Renal pelvis (tissue), 4 donors: ENCODE data around the gene ACSM3. TPM values are rescaled to one million over a fixed set of nuclear protein-coding genes. Genes with fewer than 3 reads are reported as not detected.
A peak's percentile ranks its signal among the peaks of the same experiment; 100 is the strongest.

ENCODE experiments used
- DNase-seq: peaks from one replicate; pipeline ENCODE4 v3.0.0-alpha.2; 2013
- polyA plus RNA-seq, 3 donors: library from polyadenylated mRNA; unstranded; fragments of 120-200 nt; gene quantifications; one replicate each; pipeline ENCODE4 v1.2.1, GENCODE V29; 2013; ENCODE audit not compliant: insufficient read length in 3 of 3

The ACSM3 gene
- polyA plus RNA-seq, 3 donors = 102 to 118 (median 105) TPM

GRCh38 chr16:20801278-20801677 is 37.5 kb downstream of the ACSM3 start:
- no peak for DNase-seq

DNA sequence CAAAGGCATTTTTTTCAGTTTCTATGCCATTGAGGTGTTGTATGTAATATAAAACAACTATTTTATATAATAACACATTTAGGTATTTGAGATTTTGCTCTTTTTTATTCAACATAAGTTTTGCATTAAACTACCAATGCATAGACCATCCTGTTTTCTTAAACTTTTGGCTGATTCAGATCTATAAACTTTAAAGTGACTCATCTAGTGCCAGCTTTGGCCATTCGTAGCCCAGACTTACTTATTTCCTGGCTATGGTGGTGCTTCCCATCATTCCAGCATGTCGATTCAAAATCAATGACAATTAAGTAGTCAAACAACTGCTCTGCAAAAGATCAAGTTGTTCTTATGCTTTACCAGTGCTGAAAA is 39.4 kb downstream of the ACSM3 start:
- DNase-seq = no peak

DNA sequence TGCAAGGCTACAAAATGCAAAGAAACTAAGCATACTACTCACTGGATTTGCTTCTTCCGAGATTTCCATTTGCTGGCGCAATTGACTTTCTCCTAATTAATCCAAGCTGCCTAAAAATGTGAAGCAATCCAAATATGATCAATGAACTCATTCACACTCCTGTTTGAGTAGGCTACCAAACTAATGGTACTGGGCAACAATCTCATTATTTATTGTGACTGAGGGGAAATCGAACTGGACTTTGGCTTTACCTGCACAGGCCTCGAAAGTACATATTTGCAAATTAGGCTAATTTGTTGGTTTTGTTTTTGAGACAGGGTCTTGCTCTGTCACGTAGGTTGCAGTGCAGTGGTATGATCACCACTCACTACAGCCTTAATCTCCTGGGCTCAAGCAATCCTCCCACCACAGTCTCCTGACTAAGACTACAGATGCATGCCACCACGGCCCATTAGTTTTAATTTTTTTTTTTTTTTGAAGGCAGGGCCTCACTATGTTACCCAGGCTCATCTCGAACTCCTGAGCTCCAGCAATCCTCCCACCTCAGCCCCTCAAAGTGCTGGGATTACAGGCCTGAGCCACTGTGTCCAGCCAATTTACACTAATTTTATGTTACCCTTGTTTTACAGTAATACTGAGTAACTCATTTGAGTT is 39.9 kb downstream of the ACSM3 start:
- DNase-seq = peak; percentile 8

DNA sequence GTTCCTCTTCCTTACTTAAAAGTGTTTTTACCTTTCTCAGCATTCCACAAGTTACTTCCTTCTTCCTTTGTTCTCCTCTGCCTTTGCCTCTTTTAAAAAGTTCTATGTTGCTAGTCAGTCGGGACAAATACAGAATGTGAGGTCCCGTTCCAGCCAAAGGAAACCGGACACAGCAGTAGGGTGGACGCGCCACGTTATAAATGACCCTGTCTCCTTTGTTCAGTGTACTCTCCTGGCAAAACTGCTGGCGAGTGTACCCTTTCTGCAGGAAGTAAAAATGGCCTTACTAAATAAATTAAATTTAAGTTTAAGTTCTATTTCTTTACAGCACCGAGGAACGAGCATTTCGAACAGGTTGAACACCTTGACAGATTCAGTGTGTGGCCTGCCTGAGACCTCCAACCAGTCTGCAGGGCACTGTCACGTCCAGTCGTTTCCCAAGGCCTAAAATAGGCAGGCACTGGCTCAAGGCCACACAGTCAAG is 41.9 kb downstream of the ACSM3 start:
- DNase-seq = peak; percentile 17

- peak; percentile 96 for DNase-seq
Measured at GRCh38 chr16:20806168-20807050, 42.6 kb downstream of the ACSM3 start, which contains the start of the genes ERI2 and REXO5. Gene ERI2, minus strand, starts transcription at chr16:20806472. Its CDS starts 42 bp downstream, at chr16:20806430. Gene REXO5, plus strand, starts transcription at chr16:20806527. Its CDS starts 427 bp downstream, at chr16:20806954.

DNA sequence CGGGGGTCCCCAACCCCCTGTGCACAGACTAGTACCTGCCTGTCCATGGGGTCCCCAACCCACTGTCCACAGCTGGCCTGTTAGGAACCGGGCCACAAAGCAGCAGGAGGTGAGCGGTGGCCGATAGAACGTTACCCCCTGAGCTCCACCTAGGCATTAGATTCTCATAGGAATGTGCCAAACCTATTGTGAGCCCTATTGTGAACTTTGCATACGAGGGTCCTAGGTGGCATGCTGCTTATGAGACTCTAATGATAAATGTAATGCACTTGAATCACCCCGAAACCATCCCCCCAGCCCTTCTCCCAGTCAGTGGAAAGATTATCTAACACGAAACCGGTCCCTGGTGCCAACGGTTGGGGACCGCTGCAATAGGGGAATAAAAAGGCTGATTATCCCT is 44.0 kb downstream of the ACSM3 start:
- no peak for DNase-seq

- DNase-seq = no peak
Measured at GRCh38 chr16:20811889-20812439, 48.1 kb downstream of the ACSM3 start.

GRCh38 chr16:20812510-20812909 is 48.7 kb downstream of the ACSM3 start:
- no peak for DNase-seq

- DNase-seq = no peak
Measured at GRCh38 chr16:20814784-20815183, 51.0 kb downstream of the ACSM3 start.

- no peak for DNase-seq
Measured at GRCh38 chr16:20818929-20819585, 55.2 kb downstream of the ACSM3 start.

GRCh38 chr16:20821682-20822081 is 57.9 kb downstream of the ACSM3 start:
- DNase-seq = no peak

DNA sequence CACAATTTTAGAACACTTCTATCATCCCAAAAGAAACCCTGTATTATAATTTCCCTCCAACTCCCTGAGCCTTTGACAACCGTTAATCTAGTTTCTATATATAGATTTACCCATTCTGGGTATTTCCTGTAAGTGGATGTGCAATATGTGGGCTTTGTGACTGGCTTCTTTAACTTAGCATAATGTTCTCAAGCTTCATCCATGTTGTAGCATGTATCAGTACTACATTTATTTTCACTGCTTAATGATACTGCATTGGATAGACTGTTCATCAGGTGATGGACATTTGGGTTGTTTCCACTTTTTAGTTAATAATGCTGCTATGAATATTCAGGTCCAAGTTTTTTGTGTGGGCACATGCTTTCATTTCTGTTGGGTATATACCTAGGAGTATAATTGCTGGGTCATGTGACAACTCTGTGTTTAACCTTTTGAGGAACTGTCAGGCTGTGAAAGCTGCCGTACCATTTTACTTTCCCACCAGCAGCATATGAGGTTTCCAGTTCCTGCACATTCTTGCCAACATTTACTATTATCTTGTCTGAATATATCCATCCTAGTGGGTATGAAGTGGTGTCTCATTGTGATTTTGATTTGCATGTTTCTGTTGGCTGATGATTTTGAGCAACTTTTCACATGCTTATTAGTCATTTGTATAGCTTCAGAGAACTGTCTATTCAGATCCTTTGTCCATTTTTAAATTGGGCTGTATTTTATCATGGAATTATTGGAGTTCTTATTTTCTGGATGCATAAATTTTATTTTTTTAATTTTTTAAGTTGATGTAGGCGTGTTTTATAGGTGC is 58.9 kb downstream of the ACSM3 start:
- no peak for DNase-seq

DNA sequence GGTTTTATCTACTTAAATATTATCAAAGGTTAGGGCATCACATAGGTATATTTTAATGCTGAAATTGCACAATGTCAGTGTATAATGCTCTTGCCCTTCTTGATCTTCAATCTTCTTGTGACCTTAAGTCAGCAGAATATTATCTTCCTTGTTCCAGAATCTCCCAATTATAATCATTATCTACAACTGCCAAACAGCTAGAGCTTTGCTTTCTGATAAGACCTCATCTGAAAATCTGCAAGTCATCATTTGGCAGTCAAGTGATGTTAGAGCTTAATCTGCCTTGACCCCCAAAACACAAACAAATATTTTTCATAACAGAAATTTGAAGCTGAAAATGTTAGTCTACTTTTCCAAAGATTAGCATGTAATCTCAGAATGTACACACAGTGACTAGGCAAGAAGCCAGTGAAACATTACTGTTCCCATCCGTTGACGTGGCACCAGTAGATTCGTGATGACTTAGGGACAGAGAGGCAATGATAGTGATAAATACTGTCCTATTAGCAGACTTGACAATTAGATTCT is 62.3 kb downstream of the ACSM3 start:
- DNase-seq = no peak

GRCh38 chr16:20829536-20829935 is 65.7 kb downstream of the ACSM3 start:
- no peak for DNase-seq

DNA sequence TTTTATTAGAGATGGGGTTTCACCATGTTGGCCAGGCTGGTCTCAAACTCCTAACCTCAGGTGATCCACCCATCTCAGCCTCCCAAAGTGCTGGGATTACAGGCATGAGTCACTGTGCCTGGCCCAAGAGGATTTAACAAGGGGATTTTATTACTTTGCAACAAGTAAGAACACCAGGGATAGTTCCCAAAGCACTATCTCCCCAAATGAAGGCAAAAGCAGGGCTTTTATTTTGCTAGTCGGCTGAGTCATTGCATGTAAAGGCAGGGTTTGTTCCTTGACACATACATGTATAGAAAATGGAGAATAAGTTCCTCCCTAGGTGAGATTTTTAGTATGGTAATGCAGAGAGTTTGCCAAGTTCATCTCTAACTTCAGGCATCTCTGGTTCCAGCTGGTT is 66.6 kb downstream of the ACSM3 start:
- no peak for DNase-seq

DNA sequence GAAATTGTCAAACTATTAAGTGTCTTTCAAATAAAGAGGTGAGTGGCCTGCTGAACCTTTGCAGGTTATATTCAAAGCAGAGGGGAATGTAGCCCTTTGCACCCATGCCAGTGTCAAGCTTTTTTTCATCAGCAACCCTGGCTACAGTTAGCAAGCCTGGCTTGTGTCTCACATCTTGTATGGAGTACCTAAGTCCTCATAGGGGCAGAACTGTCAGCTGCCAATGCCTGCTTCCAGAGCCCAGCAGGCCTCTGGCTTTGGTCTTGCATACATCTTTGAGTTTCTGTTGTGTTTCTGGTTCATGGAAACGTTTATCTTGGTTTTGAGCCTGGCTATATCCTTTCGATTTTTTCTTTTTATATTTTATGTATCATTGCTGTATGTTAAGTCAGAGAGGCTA is 69.3 kb downstream of the ACSM3 start:
- no peak for DNase-seq

DNA sequence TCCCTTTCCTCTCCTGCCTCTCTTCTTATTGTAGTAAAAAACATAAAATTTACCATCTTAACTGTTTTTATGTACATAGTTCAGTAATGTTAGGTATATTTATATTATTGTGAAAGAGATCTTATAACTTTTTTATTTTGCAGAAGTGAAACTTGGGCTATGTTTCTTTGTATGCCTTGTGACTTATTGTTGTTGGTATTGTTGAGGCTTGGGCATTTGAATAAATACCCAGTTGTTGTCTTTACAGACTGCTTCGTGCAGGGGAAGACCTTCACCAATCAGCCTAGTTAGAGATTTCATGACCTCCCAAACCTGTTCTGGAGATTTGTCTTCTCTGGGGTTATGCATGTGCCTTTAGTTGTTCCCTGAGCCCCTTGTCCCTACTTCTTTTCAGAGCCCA is 74.4 kb downstream of the ACSM3 start:
- DNase-seq = no peak

DNA sequence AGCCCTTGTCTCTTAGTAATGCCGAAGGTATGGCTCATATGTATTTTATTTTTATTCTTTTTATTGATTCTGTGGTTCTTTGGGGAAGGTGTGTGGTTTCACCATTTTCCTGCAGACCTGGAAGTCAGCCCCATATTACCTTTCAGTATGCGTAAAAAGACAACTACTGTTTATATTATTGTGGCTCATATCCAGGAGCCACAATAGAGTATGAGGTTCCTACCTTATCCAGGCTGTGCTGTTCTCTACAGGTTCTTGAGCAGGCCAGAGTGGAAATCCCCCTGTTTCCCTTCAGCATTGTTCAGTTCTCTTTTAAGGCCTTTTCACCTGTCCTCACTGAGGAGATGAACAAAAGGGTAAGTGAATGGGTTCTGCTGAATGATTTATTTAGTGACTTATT is 75.7 kb downstream of the ACSM3 start:
- no peak for DNase-seq

- DNase-seq = no peak
Measured at GRCh38 chr16:20844054-20844453, 80.2 kb downstream of the ACSM3 start.

- DNase-seq = no peak
Measured at GRCh38 chr16:20844588-20844987, 80.8 kb downstream of the ACSM3 start.

DNA sequence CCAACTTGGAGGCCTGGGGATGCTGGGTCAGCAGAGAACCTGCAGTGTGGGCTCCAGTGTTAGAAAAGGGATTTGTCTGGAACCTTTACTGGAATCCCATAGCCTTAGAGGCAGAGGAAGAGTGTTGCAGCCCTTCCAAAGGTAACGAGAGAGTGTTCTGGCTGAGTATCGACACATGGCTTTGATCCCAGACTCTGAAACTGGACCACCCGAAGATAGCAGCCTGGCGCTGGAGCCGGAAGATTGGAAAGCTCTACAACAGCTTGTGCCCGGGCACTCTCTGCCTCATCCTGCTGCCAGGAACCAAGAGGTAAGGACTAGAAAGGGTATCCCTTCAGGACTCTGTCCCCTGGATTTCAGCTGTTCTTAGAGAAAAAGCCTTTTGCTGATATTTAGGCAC is 82.2 kb downstream of the ACSM3 start:
- no peak for DNase-seq
